Glutamatergic neuron (in vitro differentiated cells): ENCODE results near the gene DTD1. TPM values are rescaled to one million over a fixed set of nuclear protein-coding genes. Genes with fewer than 3 reads are reported as not detected.

Experiments
- DNase-seq: peaks from one replicate; pipeline ENCODE4 v3.0.0; 2022
- H3K27ac Mint-ChIP-seq: one replicate; pipeline ENCODE4 v1.8.0; 2020; ENCODE audit warnings: mild to moderate bottlenecking, mixed read lengths, inconsistent platforms; ENCODE audit not compliant: unreplicated experiment
- H3K27me3 Mint-ChIP-seq: one replicate; pipeline ENCODE4 v1.8.0; 2020; ENCODE audit warnings: mild to moderate bottlenecking, moderate library complexity, mixed read lengths, inconsistent platforms; ENCODE audit not compliant: unreplicated experiment
- H3K36me3 Mint-ChIP-seq: one replicate; pipeline ENCODE4 v1.8.0; 2020; ENCODE audit warnings: mild to moderate bottlenecking, mixed read lengths, inconsistent platforms; ENCODE audit not compliant: unreplicated experiment
- H3K4me1 Mint-ChIP-seq: one replicate; pipeline ENCODE4 v1.8.0; 2020; ENCODE audit warnings: mild to moderate bottlenecking, low read depth, mixed read lengths, inconsistent platforms; ENCODE audit not compliant: unreplicated experiment
- H3K4me3 Mint-ChIP-seq: one replicate; pipeline ENCODE4 v1.8.0; 2020; ENCODE audit warnings: mild to moderate bottlenecking, mixed read lengths, inconsistent platforms; ENCODE audit not compliant: unreplicated experiment
- H3K9me3 Mint-ChIP-seq: one replicate; pipeline ENCODE4 v1.8.0; 2020; ENCODE audit warnings: mild to moderate bottlenecking, moderate library complexity, mixed read lengths, inconsistent platforms; ENCODE audit not compliant: unreplicated experiment
- CTCF ChIP-seq: fragments of 200-600 bp; sonication (generic); IDR thresholded peaks from one replicate; pipeline ENCODE4 v1.5.0; 2021; ENCODE audit not compliant: partially characterized antibody, unreplicated experiment
- total RNA-seq: library from RNA; stranded (reverse); fragmentation: NEBNext Ultra II Directional; extraction: Animal tissue kit (Norgen Biotek cat#: 25700); gene quantifications from one replicate; pipeline ENCODE4 v1.2.1, GENCODE V29; 2021; ENCODE audit not compliant: unreplicated experiment

DTD1 gene
- total RNA-seq, 1 donor from 2014 or later = 90.2 TPM

DNA sequence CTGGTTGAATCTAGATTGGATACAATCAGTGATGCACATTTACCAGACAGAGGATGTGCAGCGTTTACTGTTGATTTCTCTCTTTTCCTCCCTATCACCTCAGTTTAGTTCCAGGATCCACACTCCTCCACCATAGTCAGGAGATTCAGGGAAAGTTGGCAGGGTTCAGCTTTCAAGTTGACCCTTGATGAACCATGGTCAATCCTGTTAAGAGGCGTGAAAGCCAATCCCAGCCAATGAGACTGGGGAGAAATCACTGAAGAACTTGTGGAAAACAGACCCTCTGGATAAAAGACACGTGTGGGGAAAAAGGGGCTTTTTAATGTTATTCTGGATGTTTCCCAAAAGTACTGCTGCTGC, 206.6 kb downstream of the DTD1 start:
- Mint-ChIP-seq H3K4me1 (peaks cover 9% of the 10 kb centered on the region), H3K36me3 (peaks cover 4% of the 10 kb centered on the region), H3K27me3 (peaks cover 4% of the 10 kb centered on the region)

DNA sequence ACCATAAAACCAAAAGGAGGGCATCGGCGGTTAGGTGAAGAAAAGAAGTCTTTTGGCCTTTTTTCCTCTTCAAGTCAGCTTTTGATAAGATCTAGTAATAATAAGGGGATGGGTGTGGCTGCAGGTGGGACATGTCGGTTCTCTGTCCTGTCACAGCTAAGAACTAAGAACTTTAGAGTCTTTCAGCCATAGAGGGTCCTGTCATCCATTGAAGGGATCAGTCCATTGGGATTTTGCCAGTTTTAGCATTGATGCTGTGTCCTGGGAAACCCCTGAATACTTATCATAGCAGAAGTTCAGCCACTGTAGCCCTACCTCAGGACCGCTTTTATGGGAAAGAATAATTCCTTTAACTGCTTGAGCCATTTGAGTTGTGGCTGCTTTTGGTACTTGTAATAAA, 207.5 kb downstream of the DTD1 start:
- peak overlapping the region; percentile 99 for H3K4me3 Mint-ChIP-seq
- peaks cover 4% of the 10 kb centered on the region for H3K36me3 Mint-ChIP-seq
- no peak for TF ChIP-seq CTCF

More for the DNA sequence above, 206.6 kb downstream of the DTD1 start:
- DNase-seq = no peak
- H3K9me3 Mint-ChIP-seq = no peaks in the 10 kb centered on the region
- H3K27ac Mint-ChIP-seq = peak overlapping the region; percentile 98
- peak overlapping the region; percentile 99 for H3K4me3 Mint-ChIP-seq
- no peak for TF ChIP-seq CTCF

GRCh38 chr20:18796282-18796833, 208.5 kb downstream of the DTD1 start:
- Mint-ChIP-seq H3K9me3 (no peaks in the 10 kb centered on the region), H3K36me3 (peaks cover 4% of the 10 kb centered on the region), H3K27ac (no peak overlapping the region), H3K4me3 (no peak overlapping the region), H3K4me1 (peaks cover 9% of the 10 kb centered on the region), H3K27me3 (peaks cover 4% of the 10 kb centered on the region)
- no peak for DNase-seq
- TF ChIP-seq CTCF = no peak

More for the DNA sequence above, 207.5 kb downstream of the DTD1 start:
- H3K9me3 Mint-ChIP-seq = no peaks in the 10 kb centered on the region
- DNase-seq = no peak
- H3K4me1 Mint-ChIP-seq = peaks cover 9% of the 10 kb centered on the region
- peaks cover 4% of the 10 kb centered on the region for H3K27me3 Mint-ChIP-seq
- H3K27ac Mint-ChIP-seq = peak overlapping the region; percentile 98

DNA sequence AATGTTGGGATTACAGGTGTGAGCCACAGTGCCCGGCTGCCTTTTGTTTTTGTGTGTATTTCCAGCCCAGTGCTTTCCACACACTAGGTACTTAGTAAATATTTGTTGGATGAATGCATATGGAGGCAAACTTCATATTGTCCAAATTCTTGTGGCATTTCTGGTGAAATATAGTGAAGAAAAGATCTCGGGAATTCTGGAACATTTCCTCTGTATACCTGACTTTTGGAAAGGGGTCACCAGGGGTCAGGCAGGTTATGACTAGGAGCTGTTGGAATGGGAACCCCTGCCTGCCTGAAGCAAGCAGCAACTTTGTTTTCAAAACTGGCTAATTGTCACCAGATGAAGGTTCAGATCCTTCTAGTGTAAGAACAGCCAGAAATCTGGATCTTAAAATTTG, 213.7 kb downstream of the DTD1 start:
- Mint-ChIP-seq H3K27me3 (no peaks in the 10 kb centered on the region), H3K9me3 (no peaks in the 10 kb centered on the region), H3K4me1 (no peaks in the 10 kb centered on the region), H3K36me3 (peaks cover 2% of the 10 kb centered on the region), H3K27ac (no peak overlapping the region), H3K4me3 (no peak overlapping the region)
- no peak for DNase-seq
- no peak for TF ChIP-seq CTCF

DNA sequence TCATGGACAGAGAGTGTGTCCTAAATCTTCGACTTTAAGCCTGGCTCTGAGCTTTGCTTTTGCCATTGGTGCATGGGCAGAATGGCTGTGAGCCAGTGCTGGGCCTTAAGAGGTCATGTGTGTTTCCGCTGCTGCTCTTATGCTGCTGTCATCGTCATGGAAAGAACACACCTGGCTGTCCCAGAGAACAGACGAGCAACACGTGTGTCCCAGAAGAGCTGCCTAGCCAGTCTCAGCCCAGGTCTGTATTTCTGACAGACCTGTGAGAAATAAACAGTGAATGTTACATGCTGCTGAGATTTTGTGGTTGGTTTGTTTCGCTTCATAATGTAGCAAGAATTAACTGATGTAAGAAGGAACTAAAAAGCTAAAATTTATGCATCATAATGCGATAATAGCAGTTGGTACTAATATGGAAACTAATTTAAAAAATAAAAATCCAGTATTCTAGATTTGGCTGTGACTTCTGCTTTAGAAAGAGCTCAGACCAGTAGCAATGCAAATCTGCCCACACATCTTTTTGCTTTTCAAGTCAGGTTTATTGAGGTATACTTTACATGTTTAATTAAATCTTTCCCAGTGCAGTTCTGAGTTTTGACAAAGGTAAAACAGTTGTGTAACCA, 214.3 kb downstream of the DTD1 start:
- no peak overlapping the region for H3K4me3 Mint-ChIP-seq
- no peaks in the 10 kb centered on the region for H3K9me3 Mint-ChIP-seq
- H3K27ac Mint-ChIP-seq = no peak overlapping the region
- H3K27me3 Mint-ChIP-seq = no peaks in the 10 kb centered on the region
- DNase-seq = no peak
- H3K4me1 Mint-ChIP-seq = no peaks in the 10 kb centered on the region
- H3K36me3 Mint-ChIP-seq = no peaks in the 10 kb centered on the region
- no peak for TF ChIP-seq CTCF
